Occipital lobe (tissue), 2 donors: Measurements from ENCODE around the gene TUBGCP6. TPM values are rescaled to one million over a fixed set of nuclear protein-coding genes. Genes with fewer than 3 reads are reported as not detected.

Experiments
- DNase-seq: peaks from one replicate; lab custom pipeline; 2025; lab: John Stamatoyannopoulos, UW
- total RNA-seq: library from RNA; depleted of rRNA; stranded (reverse); fragments of >200 nt; gene quantifications from one replicate; pipeline ENCODE4 v1.2.3, GENCODE V29; 2014

Gene TUBGCP6
- total RNA-seq, 1 donor from 2014 or later: 34.0 TPM

DNA sequence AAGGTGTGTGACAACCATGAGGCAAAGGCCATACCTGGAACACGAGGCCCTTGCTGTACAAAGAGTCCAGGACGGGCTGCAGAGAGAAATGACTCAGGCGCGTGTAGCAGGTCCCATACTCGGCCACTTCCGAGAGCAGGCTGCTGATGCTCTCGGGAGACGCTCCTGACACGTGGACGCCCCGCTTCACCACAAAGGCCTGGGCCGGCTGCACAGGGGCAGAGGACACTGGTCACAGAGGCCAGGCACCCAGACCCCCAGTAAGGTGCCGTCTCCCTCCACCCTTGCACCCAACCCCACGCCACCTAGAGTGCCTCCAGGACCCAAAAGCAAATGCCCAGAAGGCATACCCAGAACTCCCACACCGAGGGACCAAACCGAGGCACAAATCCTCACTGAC is 15.5 kb downstream of the TUBGCP6 start:
- DNase-seq: no peak

DNA sequence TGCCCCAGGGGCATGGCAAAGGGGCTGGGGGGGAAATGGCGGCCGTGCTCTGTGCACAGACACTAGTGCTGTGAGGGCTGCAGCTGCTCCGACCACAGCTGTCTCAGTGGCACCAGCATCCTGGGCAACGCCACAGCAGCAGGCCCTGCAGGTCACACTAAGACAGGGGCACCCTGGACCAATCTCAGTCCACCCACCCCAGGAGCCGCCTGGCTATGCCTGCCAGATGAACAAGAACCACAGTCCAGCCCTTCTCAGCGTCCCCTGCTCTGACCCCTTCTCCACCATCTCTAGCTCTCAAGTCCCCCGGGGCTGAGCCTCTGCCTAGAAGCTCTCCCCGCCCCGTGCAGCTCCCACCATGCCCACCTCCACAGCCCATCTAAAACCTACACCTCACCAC is 16.5 kb downstream of the TUBGCP6 start:
- DNase-seq: no peak

DNA sequence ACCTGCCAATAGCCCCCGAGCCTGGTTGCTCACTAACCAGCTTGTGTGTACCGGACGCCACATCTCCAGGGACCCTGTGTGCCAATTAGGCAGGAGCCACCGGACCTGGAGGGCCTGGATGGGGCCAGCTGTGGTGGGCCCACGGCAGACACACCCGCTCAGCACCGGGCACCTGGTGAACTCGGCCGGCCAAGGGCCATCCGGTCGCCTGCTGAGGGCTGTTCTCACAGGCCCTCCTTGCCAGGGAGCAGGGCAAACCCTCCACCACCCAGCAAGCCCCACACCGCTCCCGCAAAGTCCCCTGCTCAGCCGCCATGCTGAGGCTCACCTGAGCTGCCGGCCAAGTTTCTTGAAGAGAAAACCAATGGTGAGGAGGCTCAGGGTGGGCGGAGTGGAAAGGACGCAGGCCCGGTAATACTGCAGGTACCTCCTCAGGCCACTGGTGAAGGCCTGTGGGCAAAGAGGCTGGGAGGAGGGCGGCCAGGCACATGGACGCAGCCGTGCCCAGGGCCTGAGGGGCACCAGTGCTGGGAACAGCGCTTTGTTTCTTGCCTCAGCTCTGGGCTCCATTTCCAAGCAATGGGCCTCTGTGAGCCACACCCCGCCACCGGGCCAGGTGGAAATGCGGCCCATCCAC is 17.1 kb downstream of the TUBGCP6 start:
- no peak for DNase-seq

DNA sequence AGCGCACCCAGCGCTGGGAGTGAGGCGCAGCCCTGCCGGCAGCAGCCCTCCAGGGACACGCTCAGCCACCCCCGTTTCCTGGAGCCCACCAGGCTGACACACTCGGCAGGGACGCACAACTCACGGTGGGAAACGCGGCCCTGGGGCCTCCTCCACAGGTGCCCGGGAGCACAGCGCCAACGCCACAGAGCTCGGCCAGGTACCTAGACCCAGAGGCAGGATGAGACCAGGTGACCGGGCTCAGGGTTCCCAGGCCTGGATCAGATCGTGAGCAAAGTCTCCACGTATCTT is 18.0 kb downstream of the TUBGCP6 start:
- no peak for DNase-seq

DNA sequence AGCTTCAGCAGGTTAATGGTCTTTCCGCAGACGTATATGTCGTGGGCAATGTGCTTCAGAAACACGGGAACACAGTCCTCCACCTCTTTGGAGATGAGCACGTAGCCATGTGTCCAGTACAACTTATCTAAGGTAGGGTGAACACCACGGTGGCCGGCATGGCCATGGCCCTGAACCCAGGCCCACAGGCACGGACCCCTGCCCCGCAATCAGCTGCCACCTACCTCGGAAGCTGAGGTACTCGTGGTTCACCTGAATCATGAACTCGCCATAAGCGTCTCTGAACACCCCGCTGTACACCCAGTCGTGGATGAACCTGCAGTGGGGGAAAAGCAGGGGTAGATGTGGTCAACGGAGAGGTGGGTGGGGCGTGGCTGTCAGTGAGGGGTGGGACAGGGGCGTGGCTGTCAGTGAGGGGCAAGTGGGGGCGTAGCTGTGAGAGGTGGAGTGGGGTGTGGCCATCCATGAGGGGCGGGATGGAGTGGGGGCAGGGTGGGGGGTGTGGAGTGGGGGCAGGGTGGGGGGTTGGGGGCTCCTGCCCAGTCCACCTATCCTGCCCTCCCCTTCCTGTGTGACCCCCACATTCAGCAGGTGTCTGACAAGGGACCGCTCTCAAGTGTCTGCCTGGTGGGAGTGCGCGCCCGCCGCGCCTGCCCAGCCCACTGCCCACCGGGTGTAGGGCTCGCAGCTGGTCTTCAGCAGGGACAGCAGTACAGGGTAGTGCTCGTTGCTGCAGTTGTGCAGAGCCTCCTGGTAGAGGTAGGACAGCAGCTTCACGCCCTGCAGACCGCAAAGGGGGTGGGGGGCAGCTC is 18.6 kb downstream of the TUBGCP6 start:
- DNase-seq: no peak

DNA sequence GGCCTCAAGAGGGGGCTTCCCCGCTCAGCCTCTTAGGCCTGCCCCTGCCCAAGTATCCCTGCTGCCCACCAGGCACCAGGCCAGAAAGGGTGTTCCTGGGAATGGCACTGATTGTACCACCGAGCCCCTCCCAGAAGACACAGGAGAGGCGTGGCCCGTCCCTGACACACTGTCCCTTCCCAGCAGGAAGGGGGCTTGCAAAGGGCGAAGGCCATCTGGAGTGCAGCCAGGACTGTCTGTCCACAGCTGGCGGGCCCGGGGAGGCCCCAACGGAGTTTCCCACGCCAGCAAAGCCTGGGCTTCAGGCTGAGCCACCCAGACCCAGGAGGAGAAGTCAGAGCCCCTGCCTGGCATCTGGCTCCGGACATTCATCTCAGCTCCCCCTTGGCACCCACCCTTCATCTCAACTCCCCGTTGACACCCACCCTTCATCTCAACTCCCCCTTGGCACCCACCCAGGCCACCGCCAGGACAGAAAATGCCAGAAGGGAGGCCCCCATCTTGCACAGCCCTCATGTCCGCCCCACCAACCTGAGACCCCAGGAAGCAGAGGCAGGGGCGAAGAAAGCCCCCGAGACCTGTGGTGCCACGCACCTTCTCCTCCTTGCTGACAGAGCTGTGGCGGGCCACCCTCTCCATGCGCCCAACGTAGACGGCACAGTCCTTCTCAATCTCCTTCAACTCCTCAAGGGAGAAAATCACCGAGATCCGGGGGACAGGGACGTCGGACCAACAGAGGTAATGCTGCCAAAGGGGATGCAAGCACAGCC is 19.4 kb downstream of the TUBGCP6 start:
- DNase-seq: no peak

DNA sequence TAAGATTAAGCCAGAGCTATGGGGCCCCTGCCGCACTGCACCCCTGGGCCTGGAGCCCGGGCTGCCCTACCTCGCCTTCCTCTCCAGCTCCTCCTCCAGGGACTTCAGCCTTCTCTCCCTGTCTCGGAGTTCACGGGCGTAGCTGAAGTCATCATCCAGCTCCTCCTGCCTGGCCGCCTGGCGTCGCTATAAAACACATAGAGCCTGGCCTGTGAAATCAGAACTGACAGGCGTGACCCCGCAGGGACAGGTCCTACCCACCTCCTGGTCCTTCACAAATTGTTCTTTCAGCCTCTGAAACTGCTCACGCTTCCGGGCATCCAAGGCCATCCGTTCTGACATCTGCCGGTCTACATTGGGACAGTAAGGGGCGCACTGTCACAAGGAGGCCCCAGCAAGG is 20.8 kb downstream of the TUBGCP6 start:
- no peak for DNase-seq

DNA sequence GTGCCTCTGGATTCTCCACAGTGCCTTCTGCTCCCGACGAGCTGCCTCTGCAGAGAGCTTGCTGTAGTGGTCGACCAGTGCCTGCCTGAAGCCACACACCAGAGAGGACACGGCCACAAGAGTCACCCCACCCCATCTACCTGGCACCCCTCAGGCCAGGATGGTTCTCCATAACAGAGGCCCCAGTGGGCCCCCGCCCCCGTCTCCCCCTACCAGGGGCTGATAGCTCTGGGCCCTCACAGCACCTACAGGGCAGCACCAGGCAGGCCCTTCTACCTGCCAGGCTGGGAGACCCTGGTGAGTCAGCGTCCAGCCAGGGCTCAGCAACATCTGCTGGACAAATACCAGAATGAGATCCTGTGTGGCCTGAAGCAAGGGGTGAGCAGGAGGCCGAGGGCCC is 22.3 kb downstream of the TUBGCP6 start:
- DNase-seq: no peak

DNA sequence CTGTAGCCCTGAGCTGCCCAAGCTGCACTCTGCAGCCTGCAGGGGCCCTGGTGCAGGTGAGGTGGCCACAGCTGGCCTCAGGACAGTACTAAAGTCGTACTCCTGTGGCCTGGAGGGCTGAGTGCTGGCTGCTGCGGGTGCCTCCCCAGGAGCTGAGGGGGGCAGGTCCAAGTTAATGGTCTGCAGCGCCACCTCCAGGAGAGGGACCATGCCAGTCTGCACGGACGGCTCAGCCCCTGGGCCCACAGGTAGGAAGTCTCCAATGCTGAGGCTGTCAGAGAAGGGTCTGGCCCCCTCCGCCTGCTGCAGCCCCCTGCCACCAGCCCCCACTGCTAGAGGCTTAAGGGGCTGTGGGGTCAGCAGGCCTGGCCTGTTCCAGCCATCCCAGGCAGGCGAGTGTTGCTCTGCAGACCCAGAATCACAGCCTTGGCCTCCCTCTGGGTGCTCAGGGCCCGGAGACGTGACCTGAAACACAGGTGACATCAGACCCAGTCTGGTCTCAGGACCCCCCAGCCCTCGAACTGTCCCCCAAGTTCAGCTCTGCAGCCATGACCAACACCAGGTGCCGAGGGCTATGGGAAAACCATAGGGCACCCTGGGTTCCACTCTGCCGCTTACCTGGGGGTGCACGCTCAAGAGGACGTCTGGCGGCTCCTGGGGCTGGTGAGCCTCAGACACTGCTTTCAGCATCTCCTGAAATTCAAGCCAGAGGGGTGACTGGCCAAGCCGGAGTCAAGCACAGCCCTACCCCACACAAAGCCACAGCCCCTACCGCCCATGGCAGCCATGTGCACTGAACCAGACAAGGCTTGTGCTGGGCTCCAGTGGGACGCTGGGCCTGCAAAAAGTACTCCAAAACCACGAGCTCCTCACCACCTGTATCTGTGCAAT is 23.2 kb downstream of the TUBGCP6 start:
- no peak for DNase-seq

DNA sequence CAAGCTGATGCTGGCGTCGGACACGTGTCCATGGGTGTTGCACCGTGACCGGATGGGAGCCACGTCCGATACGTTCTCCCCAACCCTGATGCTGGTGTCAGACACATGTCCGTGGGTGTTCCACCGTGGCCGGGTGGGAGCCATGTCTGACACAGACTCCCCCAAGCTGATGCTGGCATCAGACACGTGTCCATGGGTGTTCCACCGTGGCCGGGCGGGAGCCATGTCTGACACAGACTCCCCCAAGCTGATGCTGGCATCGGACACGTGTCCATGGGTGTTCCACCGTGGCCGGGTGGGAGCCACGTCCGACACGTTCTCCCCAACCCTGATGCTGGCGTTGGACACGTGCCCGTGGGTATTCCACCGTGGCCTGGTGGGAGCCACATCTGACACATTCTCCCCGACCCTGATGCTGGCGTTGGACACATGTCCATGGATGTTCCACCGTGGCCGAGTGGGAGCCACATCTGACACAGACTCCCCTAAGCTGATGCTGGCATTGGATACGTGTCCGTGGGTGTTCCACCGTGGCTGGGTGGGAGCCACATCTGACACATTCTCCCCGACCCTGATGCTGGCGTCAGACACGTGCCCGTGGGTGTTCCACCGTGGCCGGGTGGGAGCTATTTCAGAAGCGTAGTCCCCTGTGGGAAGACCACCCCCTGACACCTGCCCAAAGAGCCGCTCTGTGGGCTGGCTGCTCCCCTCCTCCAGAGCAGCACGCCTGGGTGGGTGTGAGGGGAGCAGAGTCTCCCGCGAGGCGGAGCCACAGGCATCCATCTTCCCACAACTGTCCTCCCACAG is 24.0 kb downstream of the TUBGCP6 start:
- DNase-seq: no peak

DNA sequence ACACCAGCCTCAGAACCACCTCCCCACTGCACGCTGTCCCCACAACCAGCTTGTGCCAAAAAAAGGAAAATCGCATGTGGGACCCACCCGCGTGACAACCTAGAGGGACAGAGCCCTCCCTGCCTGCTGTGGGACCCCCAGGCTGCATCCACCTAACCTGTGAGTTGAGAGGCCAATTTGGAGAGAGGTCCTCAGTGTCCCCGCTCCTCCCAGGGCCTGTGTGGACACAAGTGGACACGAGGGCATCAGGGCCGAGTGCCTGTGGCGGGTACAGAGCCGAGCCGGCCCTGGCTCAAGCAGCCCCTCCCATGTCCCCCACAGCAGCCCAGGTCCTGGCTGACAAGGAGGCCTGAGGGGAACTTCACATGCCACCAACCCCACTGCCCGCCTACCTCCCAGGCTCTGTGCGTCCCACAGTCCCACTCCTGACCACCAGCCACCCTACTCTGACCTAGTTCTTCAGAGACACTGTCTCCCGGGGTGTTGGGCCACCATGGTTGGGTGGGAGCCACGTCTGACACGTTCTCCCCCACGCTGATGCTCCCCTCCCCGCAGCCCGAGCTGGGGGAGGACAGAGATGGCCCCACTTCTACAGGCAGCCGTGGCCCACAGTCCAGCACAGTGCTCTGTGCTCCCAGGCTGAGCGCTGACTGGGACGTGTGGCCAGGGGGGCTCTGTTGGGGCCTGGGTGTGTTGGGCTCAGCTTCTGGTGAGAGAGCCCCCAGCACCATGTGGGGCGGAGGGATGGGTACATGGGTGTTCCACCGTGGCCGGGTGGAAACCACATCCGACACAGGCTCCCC is 24.8 kb downstream of the TUBGCP6 start:
- DNase-seq: no peak

DNA sequence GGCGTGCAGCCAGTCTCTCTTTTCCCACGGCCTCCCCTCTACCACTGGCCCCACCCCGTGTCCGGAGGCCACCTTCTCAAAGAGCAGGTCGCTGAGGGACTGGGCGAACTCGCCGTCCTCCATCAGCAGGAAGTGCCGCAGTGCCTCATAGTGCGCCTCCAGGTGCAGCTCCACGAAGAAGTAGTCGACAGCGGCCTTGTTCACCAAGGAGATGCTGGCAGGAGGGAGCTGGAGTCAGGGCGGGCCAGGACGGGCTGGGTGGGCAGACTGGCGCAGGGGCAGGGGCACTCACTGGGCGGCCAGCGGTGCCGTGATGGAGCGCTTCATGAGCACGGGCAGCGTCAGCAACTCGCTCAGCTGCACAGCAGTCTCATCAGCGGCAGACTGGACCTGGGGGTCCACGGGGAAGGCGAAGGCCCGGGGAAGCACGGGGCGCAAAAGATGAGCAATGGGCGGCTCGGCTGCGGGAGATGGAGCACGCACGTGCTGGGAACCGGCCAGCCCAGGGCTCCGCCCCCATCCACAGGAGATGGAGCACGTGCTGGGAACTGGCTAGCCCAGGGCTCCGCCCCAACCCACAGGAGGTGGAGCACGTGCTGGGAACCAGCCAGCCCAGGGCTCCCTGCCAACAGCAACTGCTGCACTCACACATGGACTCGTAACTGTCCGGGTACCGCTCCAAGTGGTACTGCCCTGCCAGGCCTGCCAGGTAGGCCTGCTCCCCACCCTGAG is 25.7 kb downstream of the TUBGCP6 start:
- peak; percentile 49 for DNase-seq

DNA sequence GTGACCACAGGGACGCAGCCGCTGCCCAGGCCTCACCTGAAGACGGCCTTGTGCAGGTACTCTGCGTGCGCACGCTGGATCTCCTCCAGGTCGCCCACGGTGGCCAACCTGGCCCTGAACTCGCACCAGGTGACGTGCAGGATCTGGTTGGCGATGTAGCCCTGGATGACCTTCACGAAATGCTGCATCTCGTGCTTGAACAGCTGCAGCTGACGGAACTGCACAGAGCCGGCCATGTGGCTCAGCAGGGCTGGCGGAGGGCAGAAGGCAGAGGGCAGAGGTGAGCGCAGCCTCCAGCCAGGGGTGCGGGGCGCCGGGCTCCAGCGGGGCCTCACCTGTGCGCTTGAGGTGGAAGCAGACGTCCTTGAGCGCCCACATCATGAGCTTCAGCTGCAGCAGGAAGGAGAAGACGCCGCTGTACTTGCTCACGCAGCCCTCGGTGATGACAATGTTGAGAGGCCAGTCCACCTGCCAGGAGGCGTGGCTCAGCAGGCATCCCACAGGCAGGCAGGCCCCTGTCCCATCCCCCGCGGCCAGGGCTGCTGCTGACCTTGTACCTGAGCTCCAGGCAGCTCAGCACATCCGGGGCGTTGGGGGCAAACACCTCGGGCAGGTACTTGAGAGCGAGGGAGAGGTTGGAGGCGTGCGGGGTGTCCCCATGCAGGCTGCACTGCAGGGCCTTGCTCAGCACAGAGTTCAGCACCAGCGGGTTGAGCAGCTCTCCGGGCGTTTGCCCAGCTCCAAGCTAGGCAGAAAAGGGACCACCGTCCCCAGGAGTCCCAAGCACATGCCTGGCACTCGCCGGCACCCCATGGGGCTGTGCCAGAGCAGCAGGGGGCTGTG is 26.4 kb downstream of the TUBGCP6 start:
- DNase-seq: no peak

DNA sequence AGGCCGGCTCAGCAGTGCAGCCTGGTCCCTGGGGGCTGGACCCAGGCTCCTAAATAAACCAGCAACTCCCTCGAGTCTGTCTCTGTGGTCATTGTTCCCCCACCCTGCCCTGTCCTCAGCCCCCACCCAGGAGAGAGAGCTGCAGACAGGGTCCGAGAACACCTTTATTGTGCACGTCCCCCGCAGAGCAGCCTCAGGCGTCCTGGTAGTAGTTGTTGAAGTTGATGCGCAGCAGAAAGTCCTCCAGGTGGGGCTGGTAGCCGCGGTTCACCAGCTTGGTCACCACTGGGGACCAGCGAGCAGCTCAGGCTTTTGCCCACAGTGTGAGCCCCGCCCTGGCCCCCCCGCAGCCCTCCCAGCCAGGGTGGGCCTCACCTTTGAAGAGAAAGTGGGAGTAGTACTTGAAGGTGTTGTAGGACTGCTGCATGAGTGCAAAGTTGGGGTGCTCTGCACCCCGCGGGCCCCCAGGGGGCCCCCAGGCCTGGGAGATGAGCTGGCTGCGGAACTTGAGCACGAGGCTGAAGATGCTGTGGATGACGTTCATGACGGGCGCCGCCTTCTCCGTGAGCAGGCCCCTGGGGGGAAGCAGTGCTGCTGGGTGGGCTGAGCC is 27.2 kb downstream of the TUBGCP6 start:
- DNase-seq: no peak

DNA sequence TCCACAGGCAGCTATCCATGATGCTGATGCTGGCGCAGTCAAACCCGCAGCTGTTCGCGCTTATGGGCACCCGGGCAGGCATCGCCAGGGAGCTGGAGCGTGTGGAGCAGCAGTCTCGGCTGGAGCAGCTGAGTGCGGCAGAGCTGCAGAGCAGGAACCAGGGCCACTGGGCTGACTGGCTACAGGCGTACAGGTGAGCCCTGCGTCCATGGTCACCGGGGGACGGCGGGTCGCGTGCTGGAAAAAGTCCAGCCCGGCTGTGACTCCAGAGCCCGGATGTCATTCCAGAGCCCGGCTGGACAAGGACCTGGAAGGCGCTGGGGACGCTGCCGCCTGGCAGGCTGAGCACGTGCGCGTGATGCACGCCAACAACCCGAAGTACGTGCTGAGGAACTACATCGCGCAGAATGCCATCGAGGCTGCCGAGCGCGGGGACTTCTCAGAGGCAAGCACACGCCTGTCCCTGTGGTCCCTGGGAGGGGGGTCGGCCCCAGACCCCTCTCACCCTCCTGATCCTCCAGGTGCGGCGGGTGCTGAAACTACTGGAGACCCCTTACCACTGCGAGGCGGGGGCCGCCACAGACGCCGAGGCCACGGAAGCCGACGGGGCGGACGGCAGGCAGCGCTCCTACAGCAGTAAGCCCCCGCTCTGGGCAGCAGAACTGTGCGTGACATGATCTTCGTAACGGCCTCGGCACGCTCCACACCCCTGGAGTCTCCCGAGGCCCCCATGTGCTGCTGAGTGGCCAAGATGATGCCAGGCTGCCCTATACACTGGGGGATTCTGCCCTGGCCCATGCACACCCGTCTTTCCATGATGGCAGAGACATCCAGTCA is 27.9 kb downstream of the TUBGCP6 start:
- DNase-seq: no peak

DNA sequence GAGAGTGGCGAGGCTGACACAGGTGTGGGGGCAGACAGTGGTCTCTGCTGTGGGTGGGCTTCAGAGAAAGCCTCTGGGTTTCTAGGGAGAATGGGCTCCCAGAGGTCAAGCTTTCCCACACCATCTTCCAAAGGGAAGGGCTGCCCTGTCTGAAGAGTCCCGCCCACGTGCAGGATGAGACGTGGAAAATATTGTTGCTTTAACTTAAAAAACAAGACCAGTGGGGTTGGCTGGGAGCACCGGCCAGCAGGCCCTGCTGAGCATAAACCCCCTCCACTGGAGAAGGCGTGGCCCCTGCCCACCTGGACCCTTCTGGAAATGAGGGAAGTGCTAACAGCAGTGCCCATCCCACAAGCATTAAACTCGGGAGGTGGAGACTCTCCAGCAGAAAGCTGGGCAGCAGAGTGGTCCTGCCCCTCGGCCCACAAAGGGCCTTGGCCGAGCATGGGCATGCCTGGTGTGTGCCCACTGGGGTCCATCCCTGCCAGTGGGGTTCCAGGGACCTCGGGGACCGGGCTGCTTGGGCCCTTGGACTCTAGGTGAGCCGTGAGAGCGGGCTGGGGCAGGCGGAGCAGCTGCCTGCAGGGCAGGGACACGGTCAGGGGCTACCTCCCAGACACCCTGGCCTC is 28.7 kb downstream of the TUBGCP6 start:
- DNase-seq: no peak
